Inferior parietal cortex (tissue), 1 donor: ENCODE data around the gene CCDC54.
"Not testable (repeated sequence)": the region's sequence is repeated elsewhere in the genome, so short reads cannot be mapped to it uniquely, and the experiment has no call there.

Source experiments
- DNase-seq: peaks from one replicate; pipeline ENCODE4 v3.0.0-alpha.2; 2016; ENCODE audit errors: extremely low spot score

Gene CCDC54

GRCh38 chr3:107377151-107377550, at the start of gene CCDC54:
CCDC54 (plus strand) TSS chr3:107377439; CDS start chr3:107377588, 149 bp downstream.
- no peak for DNase-seq

GRCh38 chr3:107328069-107328468, 49.2 kb upstream of the CCDC54 start:
- DNase-seq, result no peak

- DNase-seq, result no peak
Observed at GRCh38 chr3:107329088-107329487, 48.2 kb upstream of the CCDC54 start.

GRCh38 chr3:107339690-107340089, 37.5 kb upstream of the CCDC54 start:
- not testable (repeated sequence) for DNase-seq

- DNase-seq, result no peak
Observed at GRCh38 chr3:107344722-107345121, 32.5 kb upstream of the CCDC54 start.

GRCh38 chr3:107345822-107346405, 31.3 kb upstream of the CCDC54 start:
- no peak for DNase-seq

GRCh38 chr3:107346564-107346963, 30.7 kb upstream of the CCDC54 start:
- DNase-seq, result no peak

- DNase-seq, result no peak
Observed at GRCh38 chr3:107347751-107348150, 29.5 kb upstream of the CCDC54 start.

- no peak for DNase-seq
Observed at GRCh38 chr3:107356706-107357105, 20.5 kb upstream of the CCDC54 start.

GRCh38 chr3:107361633-107362032, 15.6 kb upstream of the CCDC54 start:
- DNase-seq, result no peak

GRCh38 chr3:107365051-107365450, 12.2 kb upstream of the CCDC54 start:
- no peak for DNase-seq

- DNase-seq, result no peak
Observed at GRCh38 chr3:107366766-107367165, 10.5 kb upstream of the CCDC54 start.

- no peak for DNase-seq
Observed at GRCh38 chr3:107367353-107367752, 9.9 kb upstream of the CCDC54 start.

GRCh38 chr3:107368654-107369398, 8.4 kb upstream of the CCDC54 start:
- DNase-seq, result no peak

- DNase-seq, result no peak
Observed at GRCh38 chr3:107369791-107370190, 7.4 kb upstream of the CCDC54 start.

- no peak for DNase-seq
Observed at GRCh38 chr3:107370907-107371306, 6.3 kb upstream of the CCDC54 start.

GRCh38 chr3:107372506-107372905, 4.7 kb upstream of the CCDC54 start:
- no peak for DNase-seq

GRCh38 chr3:107373896-107374295, 3.3 kb upstream of the CCDC54 start:
- no peak for DNase-seq

- DNase-seq, result no peak
Observed at GRCh38 chr3:107375682-107376081, 1.6 kb upstream of the CCDC54 start.

GRCh38 chr3:107382631-107383030, 5.4 kb downstream of the CCDC54 start:
- DNase-seq, result no peak

GRCh38 chr3:107384428-107384827, 7.2 kb downstream of the CCDC54 start:
- no peak for DNase-seq

- DNase-seq, result peak; percentile 80
Observed at GRCh38 chr3:107384907-107385306, 7.7 kb downstream of the CCDC54 start.

GRCh38 chr3:107387555-107387954, 10.3 kb downstream of the CCDC54 start:
- DNase-seq, result no peak
